Measurements from ENCODE around the gene HAL.

Gene HAL

DNA sequence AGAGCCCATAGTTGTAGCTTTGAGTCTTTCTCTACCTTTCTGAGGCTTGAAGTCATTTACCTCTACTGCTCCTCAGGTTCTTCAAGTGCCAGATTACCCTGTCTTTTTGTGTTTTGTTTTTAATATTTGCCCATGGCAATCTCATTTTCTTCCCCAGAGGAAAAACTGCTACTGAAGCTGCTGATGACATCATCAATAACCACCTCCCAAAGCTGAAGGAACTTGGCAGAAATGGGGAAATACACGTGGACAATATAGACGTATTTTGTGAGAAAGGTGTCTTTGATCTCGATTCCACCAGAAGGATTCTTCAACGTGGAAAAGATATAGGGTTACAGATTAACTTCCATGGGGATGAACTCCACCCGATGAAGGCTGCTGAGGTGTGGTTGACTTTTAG is 35.9 kb downstream of the HAL start:
- H3K36me3 ChIP-seq (ENCODE audit: control insufficient read depth, insufficient read depth, low read length), result no peaks in the 10 kb centered on the region
- H3K4me3 ChIP-seq (ENCODE audit: extremely low read depth, insufficient read depth, low read length, poor library complexity, severe bottlenecking), result no peak overlapping the region
- 70 to 90% methylated on average over 3 of the region's 5 CpGs for WGBS, 2 experiments (ENCODE audit: insufficient coverage in 2 of 2)
- H3K4me1 ChIP-seq (ENCODE audit: control insufficient read depth, insufficient read depth, low read length, poor library complexity, severe bottlenecking), result no peaks in the 10 kb centered on the region
- no peaks in the 10 kb centered on the region for H3K9me3 ChIP-seq (ENCODE audit: control insufficient read depth, low read length)
- H3K27ac ChIP-seq (ENCODE audit: low read depth, low read length, severe bottlenecking), result no peak overlapping the region

DNA sequence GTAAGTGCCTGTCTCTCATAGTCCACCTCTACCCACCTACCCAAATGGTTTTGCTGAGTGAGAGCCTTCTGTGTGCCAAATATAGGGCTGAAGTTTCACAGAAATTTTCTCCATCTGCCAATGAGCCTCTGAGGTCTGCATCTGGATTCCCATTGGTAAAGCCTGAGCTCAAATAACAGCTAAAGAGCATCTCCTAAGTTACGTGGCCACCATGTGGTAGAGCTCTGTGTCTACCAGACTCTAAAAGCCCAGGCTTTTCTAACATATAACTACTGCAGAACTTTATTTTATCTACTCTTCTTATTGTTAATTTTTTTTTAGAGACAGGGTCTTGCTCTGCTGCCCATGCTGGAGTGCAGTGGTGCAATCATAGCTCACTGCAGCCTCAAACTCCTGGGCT is 37.0 kb downstream of the HAL start:
- no peak overlapping the region for H3K4me3 ChIP-seq (ENCODE audit: extremely low read depth, insufficient read depth, low read length, poor library complexity, severe bottlenecking)

DNA sequence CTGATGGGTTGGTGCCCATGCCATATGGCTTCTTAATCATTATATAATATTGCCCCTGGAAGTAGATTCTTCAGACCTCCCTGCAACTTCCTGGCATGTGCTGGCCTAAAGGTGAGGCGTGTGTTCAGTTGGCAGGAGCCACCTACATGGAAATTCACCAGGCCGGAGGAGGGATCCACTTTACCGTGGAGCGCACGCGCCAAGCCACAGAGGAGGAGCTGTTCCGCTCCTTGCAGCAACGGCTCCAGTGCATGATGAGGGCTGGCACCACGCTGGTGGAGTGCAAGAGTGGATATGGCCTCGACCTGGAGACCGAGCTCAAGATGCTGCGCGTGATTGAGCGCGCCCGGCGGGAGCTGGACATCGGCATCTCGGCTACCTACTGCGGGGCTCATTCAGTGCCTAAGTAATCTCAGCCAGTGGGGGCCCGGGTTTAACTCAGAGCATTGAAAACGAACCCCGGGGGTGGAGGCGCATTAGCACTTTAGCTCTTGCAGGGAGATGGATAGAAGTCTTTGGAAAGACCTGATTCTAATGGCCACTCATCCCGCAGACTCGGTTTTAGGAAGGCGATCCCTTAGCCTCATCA is 39.5 kb downstream of the HAL start:
- 93 to 94% methylated on average over 23 to 24 of the region's 27 CpGs for WGBS, 2 experiments (ENCODE audit: insufficient coverage in 2 of 2)
- no peaks in the 10 kb centered on the region for H3K4me1 ChIP-seq (ENCODE audit: control insufficient read depth, insufficient read depth, low read length, poor library complexity, severe bottlenecking)
- no peaks in the 10 kb centered on the region for H3K36me3 ChIP-seq (ENCODE audit: control insufficient read depth, insufficient read depth, low read length)
- H3K27ac ChIP-seq (ENCODE audit: low read depth, low read length, severe bottlenecking), result no peak overlapping the region
- H3K9me3 ChIP-seq (ENCODE audit: control insufficient read depth, low read length), result no peaks in the 10 kb centered on the region
- H3K4me3 ChIP-seq (ENCODE audit: extremely low read depth, insufficient read depth, low read length, poor library complexity, severe bottlenecking), result no peak overlapping the region

More for the DNA sequence above, 37.0 kb downstream of the HAL start:
- Histone ChIP-seq H3K36me3 (ENCODE audit: control insufficient read depth, insufficient read depth, low read length) (no peaks in the 10 kb centered on the region), H3K4me1 (ENCODE audit: control insufficient read depth, insufficient read depth, low read length, poor library complexity, severe bottlenecking) (no peaks in the 10 kb centered on the region), H3K9me3 (ENCODE audit: control insufficient read depth, low read length) (no peaks in the 10 kb centered on the region), H3K27ac (ENCODE audit: low read depth, low read length, severe bottlenecking) (no peak overlapping the region)
- WGBS, 2 experiments (ENCODE audit: insufficient coverage in 2 of 2), result 71 to 83% methylated on average over 1 of the region's 1 CpG

DNA sequence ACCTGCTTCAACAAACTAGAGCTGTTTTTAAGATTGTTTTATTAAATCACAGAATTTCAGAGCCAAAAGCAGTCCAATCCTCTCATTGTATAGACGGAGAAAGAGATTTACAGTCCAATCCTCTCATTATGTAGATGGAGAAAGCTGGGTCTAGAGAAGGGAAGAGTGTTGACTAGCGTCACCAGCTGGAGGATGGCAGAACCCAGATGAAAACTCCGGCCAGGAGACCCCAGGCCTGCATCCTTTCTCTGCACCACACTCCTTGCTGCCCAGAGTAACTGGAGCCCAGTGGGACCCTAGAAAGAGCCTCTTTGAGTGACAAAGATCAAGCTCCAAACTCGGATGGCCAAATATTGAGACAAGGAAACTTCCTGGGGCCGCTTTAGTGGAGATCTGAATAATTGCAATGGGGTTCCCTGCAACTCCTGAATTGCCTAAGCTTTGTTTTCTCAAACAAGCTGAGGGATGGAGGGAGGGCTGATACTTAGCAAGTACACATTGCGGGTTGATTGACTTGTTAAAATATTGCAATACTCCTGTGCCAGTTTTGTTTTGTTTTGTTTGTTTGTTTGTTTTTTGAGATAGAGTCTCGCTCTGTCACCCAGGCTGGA is 40.5 kb downstream of the HAL start:
- Histone ChIP-seq H3K27ac (ENCODE audit: low read depth, low read length, severe bottlenecking) (no peak overlapping the region), H3K36me3 (ENCODE audit: control insufficient read depth, insufficient read depth, low read length) (no peaks in the 10 kb centered on the region), H3K4me1 (ENCODE audit: control insufficient read depth, insufficient read depth, low read length, poor library complexity, severe bottlenecking) (no peaks in the 10 kb centered on the region), H3K4me3 (ENCODE audit: extremely low read depth, insufficient read depth, low read length, poor library complexity, severe bottlenecking) (no peak overlapping the region), H3K9me3 (ENCODE audit: control insufficient read depth, low read length) (no peaks in the 10 kb centered on the region)
- WGBS, 2 experiments (ENCODE audit: insufficient coverage in 2 of 2), result 83 to 90% methylated on average over 5 of the region's 7 CpGs

DNA sequence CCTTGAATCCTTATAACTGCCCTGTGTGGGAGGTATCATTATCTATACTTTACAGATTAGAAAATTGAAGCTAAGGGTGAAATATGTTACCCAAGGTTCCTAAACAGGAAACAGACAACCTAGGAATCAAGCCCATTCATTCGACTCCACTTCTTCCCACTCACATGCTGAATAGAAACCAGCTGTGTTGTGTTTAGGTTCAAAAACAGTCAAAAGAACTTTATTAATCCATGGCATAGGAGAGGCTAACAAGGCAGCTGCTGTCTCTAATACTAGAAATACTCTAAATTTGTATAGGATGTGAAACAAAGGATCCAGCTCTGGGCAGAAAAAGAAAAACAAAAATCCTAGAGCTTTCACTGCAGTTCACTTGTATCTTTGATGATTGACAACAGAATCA is 43.1 kb downstream of the HAL start:
- H3K4me3 ChIP-seq (ENCODE audit: extremely low read depth, insufficient read depth, low read length, poor library complexity, severe bottlenecking), result no peak overlapping the region
- no peaks in the 10 kb centered on the region for H3K4me1 ChIP-seq (ENCODE audit: control insufficient read depth, insufficient read depth, low read length, poor library complexity, severe bottlenecking)
- no peak overlapping the region for H3K27ac ChIP-seq (ENCODE audit: low read depth, low read length, severe bottlenecking)
- H3K36me3 ChIP-seq (ENCODE audit: control insufficient read depth, insufficient read depth, low read length), result no peaks in the 10 kb centered on the region
- WGBS, 2 experiments (ENCODE audit: insufficient coverage in 2 of 2), result no CpG with 5 or more reads among the region's 1 CpG
- H3K9me3 ChIP-seq (ENCODE audit: control insufficient read depth, low read length), result no peaks in the 10 kb centered on the region

DNA sequence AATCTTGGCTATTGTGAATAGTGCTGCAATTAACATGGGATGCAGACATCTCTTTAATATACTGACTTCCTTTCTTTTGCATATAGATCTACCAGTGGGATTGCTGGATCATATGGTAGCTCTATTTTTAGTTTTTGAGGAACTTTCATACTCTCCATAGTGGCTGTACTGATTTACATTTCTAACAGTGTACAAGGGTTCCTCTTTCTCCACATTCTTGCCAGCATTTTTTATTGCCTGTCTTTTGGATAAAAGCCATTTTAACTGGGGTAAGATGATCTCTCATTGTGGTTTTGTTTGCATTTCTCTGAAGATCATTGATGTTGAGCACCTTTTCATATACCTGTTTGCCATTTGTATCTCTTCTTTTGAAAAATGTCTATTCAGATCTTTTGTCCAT is 44.6 kb downstream of the HAL start:
- Histone ChIP-seq H3K9me3 (ENCODE audit: control insufficient read depth, low read length) (no peaks in the 10 kb centered on the region), H3K36me3 (ENCODE audit: control insufficient read depth, insufficient read depth, low read length) (no peaks in the 10 kb centered on the region), H3K4me3 (ENCODE audit: extremely low read depth, insufficient read depth, low read length, poor library complexity, severe bottlenecking) (no peak overlapping the region), H3K4me1 (ENCODE audit: control insufficient read depth, insufficient read depth, low read length, poor library complexity, severe bottlenecking) (no peaks in the 10 kb centered on the region), H3K27ac (ENCODE audit: low read depth, low read length, severe bottlenecking) (no peak overlapping the region)

DNA sequence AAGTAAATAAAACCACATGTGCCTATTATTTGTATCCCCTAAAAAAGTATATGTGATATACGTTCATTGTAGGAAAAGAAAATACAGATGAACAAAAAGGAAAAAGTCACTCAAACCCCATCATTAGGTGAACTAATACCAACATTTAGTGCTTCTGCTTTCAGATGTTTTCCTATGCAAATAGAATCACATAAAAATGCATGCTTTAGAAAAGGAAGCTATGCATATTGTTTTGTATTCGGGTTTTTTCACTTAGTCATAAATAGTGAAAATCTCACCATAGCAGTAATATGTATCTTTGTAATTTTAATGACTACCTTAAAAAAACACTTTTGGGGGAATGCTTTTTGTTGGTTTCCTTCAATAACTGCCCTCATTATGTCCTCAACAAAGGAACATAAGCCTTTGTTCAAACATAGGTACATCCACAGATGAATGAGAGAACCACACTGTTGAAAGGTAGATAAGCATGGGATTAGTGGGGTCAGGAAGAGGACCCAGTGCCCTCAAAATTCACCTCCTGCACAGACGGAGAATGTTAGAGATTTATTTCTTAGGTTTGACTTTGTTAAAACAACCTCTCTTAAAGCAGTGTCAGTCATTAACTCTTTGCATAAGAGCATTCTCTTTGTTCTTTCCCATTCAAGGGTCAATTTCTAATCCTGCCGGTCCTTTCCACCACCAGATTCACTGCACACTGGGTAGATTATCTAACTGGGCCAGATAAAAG is 46.5 kb downstream of the HAL start:
- no CpG with 5 or more reads among the region's 4 CpGs for WGBS, 2 experiments (ENCODE audit: insufficient coverage in 2 of 2)
- no peaks in the 10 kb centered on the region for H3K9me3 ChIP-seq (ENCODE audit: control insufficient read depth, low read length)
- no peak overlapping the region for H3K27ac ChIP-seq (ENCODE audit: low read depth, low read length, severe bottlenecking)
- H3K4me1 ChIP-seq (ENCODE audit: control insufficient read depth, insufficient read depth, low read length, poor library complexity, severe bottlenecking), result no peaks in the 10 kb centered on the region
- no peaks in the 10 kb centered on the region for H3K36me3 ChIP-seq (ENCODE audit: control insufficient read depth, insufficient read depth, low read length)
- H3K4me3 ChIP-seq (ENCODE audit: extremely low read depth, insufficient read depth, low read length, poor library complexity, severe bottlenecking), result no peak overlapping the region

DNA sequence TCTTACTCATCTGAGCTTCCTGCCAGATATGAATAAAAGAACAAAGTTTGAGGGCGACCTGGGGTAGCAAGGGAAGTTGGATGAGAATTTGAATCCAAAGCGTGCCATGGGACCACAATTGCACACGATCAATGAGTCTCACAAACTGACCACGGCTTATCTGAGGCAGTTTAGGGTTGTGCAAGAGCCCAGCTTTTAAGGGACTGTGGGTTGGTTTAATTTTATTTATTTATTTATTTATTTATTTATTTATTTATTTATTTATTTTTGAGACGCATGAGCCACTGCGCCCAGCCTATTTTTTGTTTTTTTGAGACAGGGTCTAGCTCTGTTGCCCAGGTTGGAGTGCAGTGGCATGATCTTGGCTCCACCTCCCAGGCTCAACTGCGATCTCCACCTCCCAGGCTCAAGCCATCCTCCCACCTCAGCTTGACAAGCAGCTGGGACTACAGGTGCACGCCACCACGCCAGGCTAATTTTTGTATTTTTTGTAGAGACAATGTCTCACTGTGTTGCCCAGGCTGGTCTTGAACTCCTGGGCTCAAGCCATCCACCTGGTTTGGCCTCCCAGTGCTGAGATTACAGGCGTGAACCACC is 51.9 kb downstream of the HAL start:
- H3K27ac ChIP-seq (ENCODE audit: low read depth, low read length, severe bottlenecking), result no peak overlapping the region
- H3K4me3 ChIP-seq (ENCODE audit: extremely low read depth, insufficient read depth, low read length, poor library complexity, severe bottlenecking), result no peak overlapping the region
- H3K9me3 ChIP-seq (ENCODE audit: control insufficient read depth, low read length), result no peaks in the 10 kb centered on the region
- H3K36me3 ChIP-seq (ENCODE audit: control insufficient read depth, insufficient read depth, low read length), result no peaks in the 10 kb centered on the region
- 82 to 91% methylated on average over 3 to 6 of the region's 10 CpGs for WGBS, 2 experiments (ENCODE audit: insufficient coverage in 2 of 2)
- peaks cover 5% of the 10 kb centered on the region for H3K4me1 ChIP-seq (ENCODE audit: control insufficient read depth, insufficient read depth, low read length, poor library complexity, severe bottlenecking)

DNA sequence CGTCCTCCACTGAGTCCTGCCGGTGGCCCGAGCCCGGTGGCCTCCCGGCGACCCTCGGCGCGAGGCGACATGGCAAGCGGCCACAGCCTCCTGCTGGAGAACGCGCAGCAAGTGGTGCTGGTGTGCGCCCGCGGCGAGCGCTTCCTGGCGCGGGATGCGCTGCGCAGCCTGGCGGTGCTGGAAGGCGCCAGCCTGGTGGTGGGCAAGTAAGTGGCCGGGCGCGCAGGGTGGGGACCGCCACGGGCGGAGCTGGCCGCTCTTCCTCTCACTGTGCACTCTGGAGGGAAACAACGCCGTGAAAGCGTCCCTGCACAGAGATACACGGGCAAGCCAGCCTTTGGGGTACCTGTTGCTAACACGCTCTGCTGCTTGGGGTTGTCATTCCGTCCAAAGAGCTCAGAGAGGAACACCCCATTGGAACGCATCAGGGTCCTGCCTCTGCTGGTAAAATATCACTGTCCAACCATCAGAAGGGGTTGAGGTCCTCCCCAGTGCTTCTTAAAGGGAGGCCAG is 52.8 kb downstream of the HAL start, which contains the start of gene AMDHD1:
AMDHD1 (plus strand) TSS at position 2 of the 513 bp plus-strand sequence; CDS start at position 70, 68 bp downstream.
- Histone ChIP-seq H3K4me3 (ENCODE audit: extremely low read depth, insufficient read depth, low read length, poor library complexity, severe bottlenecking) (peak within 1 kb of the TSS; percentile 68), H3K27ac (ENCODE audit: low read depth, low read length, severe bottlenecking) (peak within 1 kb of the TSS; percentile 10), H3K36me3 (ENCODE audit: control insufficient read depth, insufficient read depth, low read length) (no peaks in the 10 kb centered on the region), H3K4me1 (ENCODE audit: control insufficient read depth, insufficient read depth, low read length, poor library complexity, severe bottlenecking) (peaks cover 5% of the 10 kb centered on the region), H3K9me3 (ENCODE audit: control insufficient read depth, low read length) (no peaks in the 10 kb centered on the region)
- WGBS, 2 experiments (ENCODE audit: insufficient coverage in 2 of 2), result 4 to 6% methylated on average over 19 to 27 of the region's 38 CpGs

DNA sequence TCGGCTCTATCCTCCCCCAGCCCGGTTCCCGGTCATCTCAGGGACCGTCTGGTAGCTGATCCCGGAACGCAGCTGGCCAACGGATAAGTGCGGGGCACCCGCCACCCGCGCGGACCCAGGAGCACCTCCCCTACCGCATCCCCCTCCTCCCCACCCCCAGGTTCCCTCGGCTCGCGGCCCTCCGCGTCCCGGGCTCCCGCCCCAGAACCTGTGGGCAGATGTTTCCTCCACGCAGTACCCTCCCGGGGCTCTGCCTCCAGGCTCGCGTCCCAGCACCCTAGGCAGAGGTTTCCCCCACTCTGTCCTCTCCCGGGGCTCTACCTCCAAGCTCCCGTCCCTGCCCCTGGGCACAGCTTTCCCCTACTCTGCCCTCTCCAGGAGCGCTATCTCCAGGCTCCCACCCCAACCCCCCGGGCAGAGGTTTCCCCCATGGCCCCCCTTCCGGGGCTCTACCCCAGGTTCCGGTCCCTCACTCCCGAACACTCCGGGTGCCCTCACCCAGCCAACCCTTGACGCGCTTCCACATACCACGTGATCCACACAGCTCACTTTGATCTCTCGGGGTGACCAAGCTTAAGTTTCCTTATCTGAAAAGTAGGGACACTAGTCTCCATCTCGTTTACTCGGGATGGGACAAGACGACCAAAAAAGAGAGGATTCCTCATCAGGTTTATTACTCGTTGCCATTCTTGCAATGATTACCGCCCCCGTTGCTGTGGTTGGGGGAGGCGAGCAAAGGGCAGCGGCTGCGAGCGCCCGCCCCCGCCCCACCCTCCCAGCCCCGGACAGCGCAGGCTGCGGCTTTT is 53.4 kb downstream of the HAL start, which contains the start of gene CCDC38:
CCDC38 (minus strand) TSS at position 91 of the 806 bp plus-strand sequence. CDS start 6,105 bp downstream, outside the sequence.
- no peaks in the 10 kb centered on the region for H3K36me3 ChIP-seq (ENCODE audit: control insufficient read depth, insufficient read depth, low read length)
- no peaks in the 10 kb centered on the region for H3K9me3 ChIP-seq (ENCODE audit: control insufficient read depth, low read length)
- peaks cover 5% of the 10 kb centered on the region for H3K4me1 ChIP-seq (ENCODE audit: control insufficient read depth, insufficient read depth, low read length, poor library complexity, severe bottlenecking)
- peak within 1 kb of the TSS; percentile 68 for H3K4me3 ChIP-seq (ENCODE audit: extremely low read depth, insufficient read depth, low read length, poor library complexity, severe bottlenecking)
- peak within 1 kb of the TSS; percentile 10 for H3K27ac ChIP-seq (ENCODE audit: low read depth, low read length, severe bottlenecking)
- 0% methylated on average over 25 of the region's 51 CpGs for WGBS, 2 experiments (ENCODE audit: insufficient coverage in 2 of 2)
